ENCODE results near the gene SNN. TPM values are rescaled to one million over a fixed set of nuclear protein-coding genes. Genes with fewer than 3 reads are reported as not detected.

Gene SNN
- polyA plus RNA-seq, 2 of the 4 experiments (the other 2 are of a cell fraction): 6.3 to 10.7 TPM

DNA sequence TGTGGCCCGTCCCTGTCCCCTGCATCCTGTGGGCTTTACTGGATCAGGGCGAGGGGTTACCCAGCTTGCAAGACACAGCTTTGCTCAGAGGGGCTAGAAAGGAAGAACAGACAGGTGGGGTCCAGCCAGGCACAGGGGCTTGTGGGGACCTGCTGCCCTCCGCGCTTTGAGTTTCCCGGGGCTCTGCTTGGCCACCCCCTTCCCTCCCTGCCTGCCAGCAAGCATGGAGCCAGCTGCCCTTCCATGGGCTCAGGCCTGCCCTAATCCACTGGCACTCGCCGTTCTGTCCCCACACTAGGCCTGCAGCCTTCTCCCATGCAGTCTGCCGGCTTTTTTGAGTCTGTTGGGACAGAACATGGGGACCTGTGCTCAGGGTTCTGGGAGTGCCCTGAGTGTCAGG, 3.4 kb downstream of the SNN start:
- ATAC-seq: no peak
- 91% methylated on average over 7 of the region's 8 CpGs for WGBS (ENCODE audit: missing lambda C conversion rate)
- H3K4me2 ChIP-seq: no peak overlapping the region
- ChIA-PET CTCF (no interaction called here), POLR2A (no interaction called here)
- 0 out of 6 replicates have a peak overlapping the region, but pooled peaks of 1 of the 2 experiments have one; percentile 79 for H3K27ac ChIP-seq
- TF ChIP-seq CHD2 (IDR thresholded peaks at IDR 0.05; ENCODE audit: low read length, partially characterized antibody) (no peak), HDAC2 (IDR thresholded peaks at IDR 0.05) (no peak), RARB (CRISPR knock-in tag; IDR thresholded peaks at IDR 0.05) (no peak), ZNF302 (CRISPR knock-in tag; IDR thresholded peaks at IDR 0.05) (no peak), EP300 (IDR thresholded peaks at IDR 0.05) (no peak)
- TF ChIP-seq, protein P1, sequence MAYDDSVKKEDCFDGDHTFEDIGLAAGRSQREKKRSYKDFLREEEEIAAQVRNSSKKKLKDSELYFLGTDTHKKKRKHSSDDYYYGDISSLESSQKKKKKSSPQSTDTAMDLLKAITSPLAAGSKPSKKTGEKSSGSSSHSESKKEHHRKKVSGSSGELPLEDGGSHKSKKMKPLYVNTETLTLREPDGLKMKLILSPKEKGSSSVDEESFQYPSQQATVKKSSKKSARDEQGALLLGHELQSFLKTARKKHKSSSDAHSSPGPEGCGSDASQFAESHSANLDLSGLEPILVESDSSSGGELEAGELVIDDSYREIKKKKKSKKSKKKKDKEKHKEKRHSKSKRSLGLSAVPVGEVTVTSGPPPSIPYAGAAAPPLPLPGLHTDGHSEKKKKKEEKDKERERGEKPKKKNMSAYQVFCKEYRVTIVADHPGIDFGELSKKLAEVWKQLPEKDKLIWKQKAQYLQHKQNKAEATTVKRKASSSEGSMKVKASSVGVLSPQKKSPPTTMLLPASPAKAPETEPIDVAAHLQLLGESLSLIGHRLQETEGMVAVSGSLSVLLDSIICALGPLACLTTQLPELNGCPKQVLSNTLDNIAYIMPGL (CRISPR knock-in tag; IDR thresholded peaks at IDR 0.05; ENCODE audit: borderline replicate concordance): no peak
- TF ChIP-seq, protein P2, sequence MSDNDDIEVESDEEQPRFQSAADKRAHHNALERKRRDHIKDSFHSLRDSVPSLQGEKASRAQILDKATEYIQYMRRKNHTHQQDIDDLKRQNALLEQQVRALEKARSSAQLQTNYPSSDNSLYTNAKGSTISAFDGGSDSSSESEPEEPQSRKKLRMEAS (IDR thresholded peaks at IDR 0.05): no peak
- TF ChIP-seq, protein P3, sequence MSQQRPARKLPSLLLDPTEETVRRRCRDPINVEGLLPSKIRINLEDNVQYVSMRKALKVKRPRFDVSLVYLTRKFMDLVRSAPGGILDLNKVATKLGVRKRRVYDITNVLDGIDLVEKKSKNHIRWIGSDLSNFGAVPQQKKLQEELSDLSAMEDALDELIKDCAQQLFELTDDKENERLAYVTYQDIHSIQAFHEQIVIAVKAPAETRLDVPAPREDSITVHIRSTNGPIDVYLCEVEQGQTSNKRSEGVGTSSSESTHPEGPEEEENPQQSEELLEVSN (IDR thresholded peaks at IDR 0.05; ENCODE audit: borderline replicate concordance, low read depth): no peak
- H3K4me3 ChIP-seq: no peak overlapping the region
- no peak for FAIRE-seq
- peaks cover 64% of the 10 kb centered on the region for H3K4me1 ChIP-seq
- H3K9me3 ChIP-seq: no peaks in the 10 kb centered on the region
- DNase-seq (ENCODE audit: low read depth in 1 of 2, low spot score in 1 of 2): no peak

DNA sequence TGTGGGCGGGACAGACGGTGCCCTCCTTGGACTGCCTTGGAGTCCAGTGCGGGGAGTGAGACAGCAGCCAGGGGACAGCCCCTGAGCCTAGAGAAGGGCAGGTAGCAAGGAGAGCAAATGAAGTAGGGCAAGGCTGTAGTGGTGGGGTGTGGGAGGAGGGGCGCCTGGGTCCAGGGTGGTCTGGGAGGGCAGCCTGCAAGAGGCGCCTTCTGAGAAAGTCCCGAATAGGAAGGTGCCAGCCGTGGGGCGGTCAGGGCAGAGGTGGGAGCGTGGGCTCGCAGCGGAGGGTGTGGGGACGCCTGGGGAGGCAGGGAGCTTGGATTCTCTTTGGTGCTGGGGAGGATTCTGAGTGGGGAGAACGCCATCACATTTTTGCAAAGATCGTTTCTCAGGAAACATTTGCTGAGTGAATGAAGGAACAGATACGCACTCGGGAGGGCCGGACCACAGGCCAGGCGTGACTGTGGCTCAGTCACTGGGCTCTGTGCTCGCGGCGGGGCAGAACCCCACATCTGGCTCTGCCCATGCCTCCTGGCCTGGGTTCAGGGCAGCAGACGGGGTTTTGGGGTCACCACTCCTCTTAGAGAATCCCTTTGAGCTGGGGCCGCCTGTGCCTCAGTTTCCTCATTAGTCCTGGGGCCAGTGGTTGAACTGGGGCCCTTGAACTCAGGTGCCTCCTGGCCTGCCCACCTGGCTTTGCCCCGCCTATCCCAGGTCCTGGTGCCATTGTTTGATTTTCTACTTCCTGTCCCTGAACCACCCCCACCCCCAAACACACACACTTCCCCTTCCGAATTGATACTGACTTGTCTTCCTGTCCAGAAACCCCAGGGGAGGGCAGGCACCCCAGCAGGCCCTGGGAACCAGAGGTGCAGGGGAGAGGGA, 4.2 kb downstream of the SNN start:
- ChIA-PET CTCF (interaction anchor here (0.7 to 3.8 kb wide), 6 partner anchors 17 to 265 kb away, joined by 3 to 11 read pairs (median 4); no protein-coding TSS in a partner anchor), POLR2A (no interaction called here)
- Histone ChIP-seq H3K4me3 (no peak overlapping the region), H3K27ac (peak overlapping the region in 1 of 2 experiments; percentile 79; a peak in 4 of 6 replicates), H3K4me2 (no peak overlapping the region), H3K9me3 (no peaks in the 10 kb centered on the region), H3K4me1 (peaks cover 72% of the 10 kb centered on the region)
- WGBS (ENCODE audit: missing lambda C conversion rate): 93% methylated on average over 22 of the region's 25 CpGs
- TF ChIP-seq TFCP2L1 (CRISPR knock-in tag; IDR thresholded peaks at IDR 0.05) (no peak), FOSL2 (IDR thresholded peaks at IDR 0.05) (no peak), FOSL2 (CRISPR knock-in tag; IDR thresholded peaks at IDR 0.05) (no peak), EP300 (IDR thresholded peaks at IDR 0.05) (no peak), FOSB (CRISPR knock-in tag; IDR thresholded peaks at IDR 0.05) (no peak), BHLHE40 (IDR thresholded peaks at IDR 0.05; ENCODE audit: low read depth, low read length) (no peak), MAFK (IDR thresholded peaks at IDR 0.05; ENCODE audit: partially characterized antibody) (no peak), RFX5 (IDR thresholded peaks at IDR 0.05) (no peak)
- TF ChIP-seq, protein P4, sequence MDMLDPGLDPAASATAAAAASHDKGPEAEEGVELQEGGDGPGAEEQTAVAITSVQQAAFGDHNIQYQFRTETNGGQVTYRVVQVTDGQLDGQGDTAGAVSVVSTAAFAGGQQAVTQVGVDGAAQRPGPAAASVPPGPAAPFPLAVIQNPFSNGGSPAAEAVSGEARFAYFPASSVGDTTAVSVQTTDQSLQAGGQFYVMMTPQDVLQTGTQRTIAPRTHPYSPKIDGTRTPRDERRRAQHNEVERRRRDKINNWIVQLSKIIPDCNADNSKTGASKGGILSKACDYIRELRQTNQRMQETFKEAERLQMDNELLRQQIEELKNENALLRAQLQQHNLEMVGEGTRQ (IDR thresholded peaks at IDR 0.05): no peak
- TF ChIP-seq, protein P5, sequence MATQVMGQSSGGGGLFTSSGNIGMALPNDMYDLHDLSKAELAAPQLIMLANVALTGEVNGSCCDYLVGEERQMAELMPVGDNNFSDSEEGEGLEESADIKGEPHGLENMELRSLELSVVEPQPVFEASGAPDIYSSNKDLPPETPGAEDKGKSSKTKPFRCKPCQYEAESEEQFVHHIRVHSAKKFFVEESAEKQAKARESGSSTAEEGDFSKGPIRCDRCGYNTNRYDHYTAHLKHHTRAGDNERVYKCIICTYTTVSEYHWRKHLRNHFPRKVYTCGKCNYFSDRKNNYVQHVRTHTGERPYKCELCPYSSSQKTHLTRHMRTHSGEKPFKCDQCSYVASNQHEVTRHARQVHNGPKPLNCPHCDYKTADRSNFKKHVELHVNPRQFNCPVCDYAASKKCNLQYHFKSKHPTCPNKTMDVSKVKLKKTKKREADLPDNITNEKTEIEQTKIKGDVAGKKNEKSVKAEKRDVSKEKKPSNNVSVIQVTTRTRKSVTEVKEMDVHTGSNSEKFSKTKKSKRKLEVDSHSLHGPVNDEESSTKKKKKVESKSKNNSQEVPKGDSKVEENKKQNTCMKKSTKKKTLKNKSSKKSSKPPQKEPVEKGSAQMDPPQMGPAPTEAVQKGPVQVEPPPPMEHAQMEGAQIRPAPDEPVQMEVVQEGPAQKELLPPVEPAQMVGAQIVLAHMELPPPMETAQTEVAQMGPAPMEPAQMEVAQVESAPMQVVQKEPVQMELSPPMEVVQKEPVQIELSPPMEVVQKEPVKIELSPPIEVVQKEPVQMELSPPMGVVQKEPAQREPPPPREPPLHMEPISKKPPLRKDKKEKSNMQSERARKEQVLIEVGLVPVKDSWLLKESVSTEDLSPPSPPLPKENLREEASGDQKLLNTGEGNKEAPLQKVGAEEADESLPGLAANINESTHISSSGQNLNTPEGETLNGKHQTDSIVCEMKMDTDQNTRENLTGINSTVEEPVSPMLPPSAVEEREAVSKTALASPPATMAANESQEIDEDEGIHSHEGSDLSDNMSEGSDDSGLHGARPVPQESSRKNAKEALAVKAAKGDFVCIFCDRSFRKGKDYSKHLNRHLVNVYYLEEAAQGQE (IDR thresholded peaks at IDR 0.05): no peak
- TF ChIP-seq, protein P1 (CRISPR knock-in tag; IDR thresholded peaks at IDR 0.05; ENCODE audit: borderline replicate concordance): no peak
- TF ChIP-seq, protein P6, sequence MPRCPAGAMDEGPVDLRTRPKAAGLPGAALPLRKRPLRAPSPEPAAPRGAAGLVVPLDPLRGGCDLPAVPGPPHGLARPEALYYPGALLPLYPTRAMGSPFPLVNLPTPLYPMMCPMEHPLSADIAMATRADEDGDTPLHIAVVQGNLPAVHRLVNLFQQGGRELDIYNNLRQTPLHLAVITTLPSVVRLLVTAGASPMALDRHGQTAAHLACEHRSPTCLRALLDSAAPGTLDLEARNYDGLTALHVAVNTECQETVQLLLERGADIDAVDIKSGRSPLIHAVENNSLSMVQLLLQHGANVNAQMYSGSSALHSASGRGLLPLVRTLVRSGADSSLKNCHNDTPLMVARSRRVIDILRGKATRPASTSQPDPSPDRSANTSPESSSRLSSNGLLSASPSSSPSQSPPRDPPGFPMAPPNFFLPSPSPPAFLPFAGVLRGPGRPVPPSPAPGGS (IDR thresholded peaks at IDR 0.05): no peak
- TF ChIP-seq, protein P7, sequence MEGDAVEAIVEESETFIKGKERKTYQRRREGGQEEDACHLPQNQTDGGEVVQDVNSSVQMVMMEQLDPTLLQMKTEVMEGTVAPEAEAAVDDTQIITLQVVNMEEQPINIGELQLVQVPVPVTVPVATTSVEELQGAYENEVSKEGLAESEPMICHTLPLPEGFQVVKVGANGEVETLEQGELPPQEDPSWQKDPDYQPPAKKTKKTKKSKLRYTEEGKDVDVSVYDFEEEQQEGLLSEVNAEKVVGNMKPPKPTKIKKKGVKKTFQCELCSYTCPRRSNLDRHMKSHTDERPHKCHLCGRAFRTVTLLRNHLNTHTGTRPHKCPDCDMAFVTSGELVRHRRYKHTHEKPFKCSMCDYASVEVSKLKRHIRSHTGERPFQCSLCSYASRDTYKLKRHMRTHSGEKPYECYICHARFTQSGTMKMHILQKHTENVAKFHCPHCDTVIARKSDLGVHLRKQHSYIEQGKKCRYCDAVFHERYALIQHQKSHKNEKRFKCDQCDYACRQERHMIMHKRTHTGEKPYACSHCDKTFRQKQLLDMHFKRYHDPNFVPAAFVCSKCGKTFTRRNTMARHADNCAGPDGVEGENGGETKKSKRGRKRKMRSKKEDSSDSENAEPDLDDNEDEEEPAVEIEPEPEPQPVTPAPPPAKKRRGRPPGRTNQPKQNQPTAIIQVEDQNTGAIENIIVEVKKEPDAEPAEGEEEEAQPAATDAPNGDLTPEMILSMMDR (IDR thresholded peaks at IDR 0.05): no peak
- TF ChIP-seq, protein P8, sequence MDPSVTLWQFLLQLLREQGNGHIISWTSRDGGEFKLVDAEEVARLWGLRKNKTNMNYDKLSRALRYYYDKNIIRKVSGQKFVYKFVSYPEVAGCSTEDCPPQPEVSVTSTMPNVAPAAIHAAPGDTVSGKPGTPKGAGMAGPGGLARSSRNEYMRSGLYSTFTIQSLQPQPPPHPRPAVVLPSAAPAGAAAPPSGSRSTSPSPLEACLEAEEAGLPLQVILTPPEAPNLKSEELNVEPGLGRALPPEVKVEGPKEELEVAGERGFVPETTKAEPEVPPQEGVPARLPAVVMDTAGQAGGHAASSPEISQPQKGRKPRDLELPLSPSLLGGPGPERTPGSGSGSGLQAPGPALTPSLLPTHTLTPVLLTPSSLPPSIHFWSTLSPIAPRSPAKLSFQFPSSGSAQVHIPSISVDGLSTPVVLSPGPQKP (IDR thresholded peaks at IDR 0.05; ENCODE audit: low read depth, low read length): no peak
- no peak for FAIRE-seq
- ATAC-seq: no peak
- no peak for DNase-seq (ENCODE audit: low read depth in 1 of 2, low spot score in 1 of 2)

Measured in A549 (cell line).